Dermis microvascular lymphatic vessel endothelial cell (primary cell): ENCODE measurements around the gene TMEM203. TPM values are rescaled to one million over a fixed set of nuclear protein-coding genes. Genes with fewer than 3 reads are reported as not detected.
A peak's percentile ranks its signal among the peaks of the same experiment; 100 is the strongest.

Experiments
- DNase-seq, 2 donors: peaks; one replicate each; pipeline versions ENCODE4 v3.0.0 to v3.0.0-alpha.2; 2010; ENCODE audit warnings: low read depth in 2 of 2
- total RNA-seq: library from RNA; depleted of rRNA; stranded (reverse); fragments of >200 nt; gene quantifications from 2 replicates; pipeline ENCODE4 v1.2.1, GENCODE V29; 2014

The TMEM203 gene
- total RNA-seq, 1 donor from 2014 or later = 19.8 TPM

GRCh38 chr9:137167747-137168572, 37.5 kb downstream of the TMEM203 start:
- DNase-seq = no peak

- no peak for DNase-seq
These were observed 38.1 kb downstream of the TMEM203 start for GRCh38 chr9:137167277-137167746.

GRCh38 chr9:137166380-137167229, 38.8 kb downstream of the TMEM203 start:
- DNase-seq = no peak

GRCh38 chr9:137165250-137165836, 40.1 kb downstream of the TMEM203 start:
- no peak for DNase-seq

GRCh38 chr9:137164370-137165249, 40.8 kb downstream of the TMEM203 start:
- DNase-seq = no peak

- DNase-seq = no peak
These were observed 41.6 kb downstream of the TMEM203 start for GRCh38 chr9:137163805-137164204.

- peak in 1 of 2 donors; percentile 24 for DNase-seq
These were observed 42.1 kb downstream of the TMEM203 start for GRCh38 chr9:137163365-137163715.

- no peak for DNase-seq
These were observed 42.7 kb downstream of the TMEM203 start for GRCh38 chr9:137162505-137163364.

GRCh38 chr9:137161558-137162486, 43.6 kb downstream of the TMEM203 start:
- no peak for DNase-seq

GRCh38 chr9:137160716-137161557, 44.5 kb downstream of the TMEM203 start:
- no peak for DNase-seq

GRCh38 chr9:137160054-137160425, 45.4 kb downstream of the TMEM203 start:
- no peak for DNase-seq

GRCh38 chr9:137159105-137160053, 46.1 kb downstream of the TMEM203 start:
- no peak for DNase-seq

GRCh38 chr9:137158625-137159024, 46.8 kb downstream of the TMEM203 start:
- DNase-seq = no peak

GRCh38 chr9:137157618-137158415, 47.6 kb downstream of the TMEM203 start:
- DNase-seq = no peak

- peak in 1 of 2 donors; percentile 47 for DNase-seq
These were observed 48.7 kb downstream of the TMEM203 start for GRCh38 chr9:137156567-137157375.
